ENCODE results near the gene CYP2A6.

DNA sequence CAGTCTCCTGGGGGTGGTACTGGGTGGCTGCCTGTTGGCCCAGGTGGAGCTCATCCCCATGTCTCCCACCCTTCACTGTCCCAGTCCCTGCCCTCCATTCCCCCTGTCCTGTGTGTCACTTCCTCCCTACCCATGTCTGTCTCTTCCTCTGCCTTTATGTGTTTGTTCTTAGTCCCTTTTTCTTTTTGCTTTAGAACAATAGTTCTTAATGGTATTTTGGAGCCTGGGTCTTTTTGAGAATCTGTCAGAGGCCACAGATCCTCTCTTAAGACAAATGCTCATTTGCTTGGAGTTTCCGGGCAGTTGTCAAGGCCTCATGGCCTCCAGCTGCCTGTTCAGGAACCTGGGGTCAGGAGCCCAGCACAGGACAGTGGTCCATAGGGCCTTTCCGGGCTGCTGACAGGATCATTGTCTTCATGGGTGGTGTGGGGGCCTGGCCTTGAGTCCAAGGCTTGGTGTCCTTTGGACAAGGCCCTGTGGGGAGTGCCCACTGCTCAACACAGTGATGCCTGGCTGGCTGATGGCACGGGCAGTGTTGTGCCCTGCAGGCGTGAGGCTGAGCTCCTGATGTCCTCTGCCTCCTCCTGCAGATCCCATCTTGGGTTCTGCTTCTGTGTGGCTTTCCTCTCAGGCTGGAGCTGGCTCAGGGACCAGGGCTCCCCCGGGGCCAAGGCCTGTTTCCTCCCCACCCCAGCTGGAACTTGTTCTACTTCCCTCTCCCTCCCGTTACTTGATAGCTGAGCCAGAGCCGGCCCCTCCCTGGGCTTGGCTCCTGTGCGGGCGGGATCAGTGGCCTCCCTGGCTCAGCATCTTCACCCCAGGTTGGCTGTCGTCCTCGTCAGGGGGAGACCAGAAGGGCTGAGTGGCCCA is 47.7 kb downstream of the CYP2A6 start:
- TF ChIP-seq, protein P1, sequence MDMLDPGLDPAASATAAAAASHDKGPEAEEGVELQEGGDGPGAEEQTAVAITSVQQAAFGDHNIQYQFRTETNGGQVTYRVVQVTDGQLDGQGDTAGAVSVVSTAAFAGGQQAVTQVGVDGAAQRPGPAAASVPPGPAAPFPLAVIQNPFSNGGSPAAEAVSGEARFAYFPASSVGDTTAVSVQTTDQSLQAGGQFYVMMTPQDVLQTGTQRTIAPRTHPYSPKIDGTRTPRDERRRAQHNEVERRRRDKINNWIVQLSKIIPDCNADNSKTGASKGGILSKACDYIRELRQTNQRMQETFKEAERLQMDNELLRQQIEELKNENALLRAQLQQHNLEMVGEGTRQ (IDR thresholded peaks at IDR 0.05; ENCODE audit: low read depth, low read length) = no peak
- TF ChIP-seq POLR2A (IDR thresholded peaks at IDR 0.05; ENCODE audit: low read depth, low read length) (no peak), CEBPB (IDR thresholded peaks at IDR 0.05; ENCODE audit: low read depth, low read length) (no peak), RCOR1 (IDR thresholded peaks at IDR 0.05; ENCODE audit: insufficient replicate concordance, low read length) (no peak), MXI1 (IDR thresholded peaks at IDR 0.05; ENCODE audit: borderline replicate concordance, low read depth, low read length) (no peak), RFX5 (IDR thresholded peaks at IDR 0.05; ENCODE audit: low read depth, low read length) (no peak), SMC3 (IDR thresholded peaks at IDR 0.05; ENCODE audit: low read depth, low read length) (no peak), BHLHE40 (IDR thresholded peaks at IDR 0.05; ENCODE audit: low read depth, low read length) (no peak)
- TF ChIP-seq, protein P2, sequence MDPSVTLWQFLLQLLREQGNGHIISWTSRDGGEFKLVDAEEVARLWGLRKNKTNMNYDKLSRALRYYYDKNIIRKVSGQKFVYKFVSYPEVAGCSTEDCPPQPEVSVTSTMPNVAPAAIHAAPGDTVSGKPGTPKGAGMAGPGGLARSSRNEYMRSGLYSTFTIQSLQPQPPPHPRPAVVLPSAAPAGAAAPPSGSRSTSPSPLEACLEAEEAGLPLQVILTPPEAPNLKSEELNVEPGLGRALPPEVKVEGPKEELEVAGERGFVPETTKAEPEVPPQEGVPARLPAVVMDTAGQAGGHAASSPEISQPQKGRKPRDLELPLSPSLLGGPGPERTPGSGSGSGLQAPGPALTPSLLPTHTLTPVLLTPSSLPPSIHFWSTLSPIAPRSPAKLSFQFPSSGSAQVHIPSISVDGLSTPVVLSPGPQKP (IDR thresholded peaks at IDR 0.05; ENCODE audit: borderline replicate concordance, low read depth, low read length) = no peak
- TF ChIP-seq, protein P3, sequence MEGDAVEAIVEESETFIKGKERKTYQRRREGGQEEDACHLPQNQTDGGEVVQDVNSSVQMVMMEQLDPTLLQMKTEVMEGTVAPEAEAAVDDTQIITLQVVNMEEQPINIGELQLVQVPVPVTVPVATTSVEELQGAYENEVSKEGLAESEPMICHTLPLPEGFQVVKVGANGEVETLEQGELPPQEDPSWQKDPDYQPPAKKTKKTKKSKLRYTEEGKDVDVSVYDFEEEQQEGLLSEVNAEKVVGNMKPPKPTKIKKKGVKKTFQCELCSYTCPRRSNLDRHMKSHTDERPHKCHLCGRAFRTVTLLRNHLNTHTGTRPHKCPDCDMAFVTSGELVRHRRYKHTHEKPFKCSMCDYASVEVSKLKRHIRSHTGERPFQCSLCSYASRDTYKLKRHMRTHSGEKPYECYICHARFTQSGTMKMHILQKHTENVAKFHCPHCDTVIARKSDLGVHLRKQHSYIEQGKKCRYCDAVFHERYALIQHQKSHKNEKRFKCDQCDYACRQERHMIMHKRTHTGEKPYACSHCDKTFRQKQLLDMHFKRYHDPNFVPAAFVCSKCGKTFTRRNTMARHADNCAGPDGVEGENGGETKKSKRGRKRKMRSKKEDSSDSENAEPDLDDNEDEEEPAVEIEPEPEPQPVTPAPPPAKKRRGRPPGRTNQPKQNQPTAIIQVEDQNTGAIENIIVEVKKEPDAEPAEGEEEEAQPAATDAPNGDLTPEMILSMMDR (conservative IDR thresholded peaks at IDR 0.05; ENCODE audit: low read depth, low read length) = no peak

Data from IMR-90 (cell line).